Adrenal gland (tissue), 5 donors: ENCODE results near the gene TNFAIP8L3.

Source experiments
- POLR2A ChIP-seq, 2 donors: fragments of 450-650 bp; IDR thresholded peaks; one replicate each; pipeline ENCODE4 v1.6.1; 2017; ENCODE audit warnings: antibody characterized with exemption in 2 of 2, mild to moderate bottlenecking in 2 of 2, moderate library complexity in 1 of 2
- TF ChIP-seq, protein P1 (sequence below), 6 experiments: fragments of 450-650 bp in 4 of 6; fragments of 200-600 bp in 2 of 6; sonication (generic) in 1 of 6; IDR thresholded peaks; 1 replicate in 5 of 6; 2 replicates in 1 of 6; pipeline versions ENCODE4 v1.5.1 to v1.8.0; 2016 to 2021; ENCODE audit warnings: antibody characterized with exemption in 6 of 6, mild to moderate bottlenecking in 2 of 6, moderate library complexity in 1 of 6
- donor health status: DM: no; HTN: no; CAD: no.

- TF ChIP-seq, protein P1, sequence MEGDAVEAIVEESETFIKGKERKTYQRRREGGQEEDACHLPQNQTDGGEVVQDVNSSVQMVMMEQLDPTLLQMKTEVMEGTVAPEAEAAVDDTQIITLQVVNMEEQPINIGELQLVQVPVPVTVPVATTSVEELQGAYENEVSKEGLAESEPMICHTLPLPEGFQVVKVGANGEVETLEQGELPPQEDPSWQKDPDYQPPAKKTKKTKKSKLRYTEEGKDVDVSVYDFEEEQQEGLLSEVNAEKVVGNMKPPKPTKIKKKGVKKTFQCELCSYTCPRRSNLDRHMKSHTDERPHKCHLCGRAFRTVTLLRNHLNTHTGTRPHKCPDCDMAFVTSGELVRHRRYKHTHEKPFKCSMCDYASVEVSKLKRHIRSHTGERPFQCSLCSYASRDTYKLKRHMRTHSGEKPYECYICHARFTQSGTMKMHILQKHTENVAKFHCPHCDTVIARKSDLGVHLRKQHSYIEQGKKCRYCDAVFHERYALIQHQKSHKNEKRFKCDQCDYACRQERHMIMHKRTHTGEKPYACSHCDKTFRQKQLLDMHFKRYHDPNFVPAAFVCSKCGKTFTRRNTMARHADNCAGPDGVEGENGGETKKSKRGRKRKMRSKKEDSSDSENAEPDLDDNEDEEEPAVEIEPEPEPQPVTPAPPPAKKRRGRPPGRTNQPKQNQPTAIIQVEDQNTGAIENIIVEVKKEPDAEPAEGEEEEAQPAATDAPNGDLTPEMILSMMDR (IDR thresholded peaks at IDR 0.05), result no peak
- no peak for TF ChIP-seq POLR2A (IDR thresholded peaks at IDR 0.05)
Measured at GRCh38 chr15:51126842-51127241, 32.1 kb upstream of the TNFAIP8L3 start.
